HG02623 (cell line): ENCODE measurements around the gene DHDH.
"Not testable (repeated sequence)": the region's sequence is repeated elsewhere in the genome, so short reads cannot be mapped to it uniquely, and the experiment has no call there.

Source experiments
- ATAC-seq: cut with Tn5 transposase; IDR thresholded peaks from one replicate; pipeline ENCODE4 v1.9.1; 2021; ENCODE audit warnings: moderate library complexity; ENCODE audit not compliant: unreplicated experiment

DHDH gene

GRCh38 chr19:48914181-48914580 lies 19.3 kb upstream of the DHDH start:
- no peak for ATAC-seq

- no peak for ATAC-seq
These were observed 17.7 kb upstream of the DHDH start for GRCh38 chr19:48915757-48916156.

- ATAC-seq, result no peak
These were observed 15.4 kb upstream of the DHDH start for GRCh38 chr19:48918071-48918470.

GRCh38 chr19:48918801-48919247 lies 14.7 kb upstream of the DHDH start:
- no peak for ATAC-seq

GRCh38 chr19:48919271-48919670 lies 14.2 kb upstream of the DHDH start:
- not testable (repeated sequence) for ATAC-seq

- no peak for ATAC-seq
These were observed 12.6 kb upstream of the DHDH start for GRCh38 chr19:48920949-48921348.

GRCh38 chr19:48921721-48922500 lies 11.6 kb upstream of the DHDH start:
- ATAC-seq, result no peak

- ATAC-seq, result no peak
These were observed 10.7 kb upstream of the DHDH start for GRCh38 chr19:48922548-48923490.

GRCh38 chr19:48925240-48925843 lies 8.2 kb upstream of the DHDH start:
- ATAC-seq, result no peak

GRCh38 chr19:48925890-48926289 lies 7.6 kb upstream of the DHDH start:
- ATAC-seq, result not testable (repeated sequence)

GRCh38 chr19:48926909-48927308 lies 6.6 kb upstream of the DHDH start:
- no peak for ATAC-seq

GRCh38 chr19:48927692-48928091 lies 5.8 kb upstream of the DHDH start:
- not testable (repeated sequence) for ATAC-seq

GRCh38 chr19:48928164-48929025 lies 5.1 kb upstream of the DHDH start:
- ATAC-seq, result no peak

GRCh38 chr19:48934837-48935236 lies 1.3 kb downstream of the DHDH start:
- ATAC-seq, result no peak

GRCh38 chr19:48935864-48936263 lies 2.4 kb downstream of the DHDH start:
- no peak for ATAC-seq

GRCh38 chr19:48938256-48938655 lies 4.8 kb downstream of the DHDH start:
- no peak for ATAC-seq

- no peak for ATAC-seq
These were observed 7.4 kb downstream of the DHDH start for GRCh38 chr19:48940902-48941301.

GRCh38 chr19:48943081-48943480 lies 9.6 kb downstream of the DHDH start:
- ATAC-seq, result no peak

GRCh38 chr19:48945415-48945814 lies 11.9 kb downstream of the DHDH start:
- ATAC-seq, result no peak

- ATAC-seq, result no peak
These were observed 12.3 kb downstream of the DHDH start for GRCh38 chr19:48945817-48946216.
